RWPE1 (cell line): ENCODE measurements around the gene LMTK3.

ENCODE experiments used
- CTCF ChIA-PET: fragments of 350-600 bp; sonication (Branson Sonifier 250); formaldehyde crosslinking; extraction: SDS; loops from one replicate; lab custom pipeline; 2021; lab: Yijun Ruan, JAX
- POLR2A ChIA-PET: fragments of 400-600 bp; formaldehyde crosslinking; extraction: SDS; loops from one replicate; lab custom pipeline; 2020; ENCODE audit warnings: antibody characterized with exemption; ENCODE audit not compliant: low non-redundant PET; lab: Yijun Ruan, JAX
- DNase-seq: peaks from one replicate; pipeline ENCODE4 v3.0.0; 2012; ENCODE audit warnings: low spot score
- H3K27ac ChIP-seq: fragments of 450-650 bp; 2 replicates; pipeline ENCODE4 v1.5.1; 2017
- TF ChIP-seq, protein P1 (sequence below): fragments of 450-650 bp; conservative IDR thresholded peaks from 2 replicates; pipeline ENCODE4 v1.5.1; 2017; ENCODE audit warnings: low read depth, mild to moderate bottlenecking

The LMTK3 gene

DNA sequence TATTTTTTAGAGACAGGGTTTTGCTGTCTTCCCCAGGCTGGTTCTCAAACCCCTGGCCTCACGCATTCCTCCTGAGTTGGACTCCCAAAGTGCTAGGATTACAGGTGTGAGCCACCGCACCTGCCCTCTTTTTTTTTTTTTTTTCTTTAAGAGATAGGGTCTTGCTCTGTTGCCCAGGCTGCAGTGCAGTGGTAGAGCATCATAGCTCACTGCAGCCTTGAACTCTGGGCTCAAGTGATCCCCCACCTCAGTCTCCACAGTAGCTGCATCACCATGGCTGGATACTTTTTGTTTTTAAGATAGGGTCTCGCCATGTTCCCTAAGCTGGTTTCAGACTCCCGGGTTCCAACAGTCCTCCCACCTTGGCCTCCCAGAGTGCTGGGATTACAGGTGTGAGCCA, 54.8 kb downstream of the LMTK3 start:
- no peak for DNase-seq
- TF ChIP-seq, protein P1, sequence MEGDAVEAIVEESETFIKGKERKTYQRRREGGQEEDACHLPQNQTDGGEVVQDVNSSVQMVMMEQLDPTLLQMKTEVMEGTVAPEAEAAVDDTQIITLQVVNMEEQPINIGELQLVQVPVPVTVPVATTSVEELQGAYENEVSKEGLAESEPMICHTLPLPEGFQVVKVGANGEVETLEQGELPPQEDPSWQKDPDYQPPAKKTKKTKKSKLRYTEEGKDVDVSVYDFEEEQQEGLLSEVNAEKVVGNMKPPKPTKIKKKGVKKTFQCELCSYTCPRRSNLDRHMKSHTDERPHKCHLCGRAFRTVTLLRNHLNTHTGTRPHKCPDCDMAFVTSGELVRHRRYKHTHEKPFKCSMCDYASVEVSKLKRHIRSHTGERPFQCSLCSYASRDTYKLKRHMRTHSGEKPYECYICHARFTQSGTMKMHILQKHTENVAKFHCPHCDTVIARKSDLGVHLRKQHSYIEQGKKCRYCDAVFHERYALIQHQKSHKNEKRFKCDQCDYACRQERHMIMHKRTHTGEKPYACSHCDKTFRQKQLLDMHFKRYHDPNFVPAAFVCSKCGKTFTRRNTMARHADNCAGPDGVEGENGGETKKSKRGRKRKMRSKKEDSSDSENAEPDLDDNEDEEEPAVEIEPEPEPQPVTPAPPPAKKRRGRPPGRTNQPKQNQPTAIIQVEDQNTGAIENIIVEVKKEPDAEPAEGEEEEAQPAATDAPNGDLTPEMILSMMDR = no peak
- POLR2A ChIA-PET = no interaction called here

GRCh38 chr19:48455908-48456562, 55.6 kb downstream of the LMTK3 start:
- CTCF ChIA-PET = interaction anchor here (0.7 kb wide), 1 partner anchor 139 kb away, joined by 3 read pairs; no protein-coding TSS in a partner anchor
- TF ChIP-seq, protein P1 = no peak
- POLR2A ChIA-PET = interaction anchor here (0.6 kb wide), 1 partner anchor 9 kb away, joined by 3 read pairs; no protein-coding TSS in a partner anchor
- H3K27ac ChIP-seq = peak overlapping the region; percentile 15
- no peak for DNase-seq

More for the DNA sequence above, 54.8 kb downstream of the LMTK3 start:
- no peak overlapping the region; the same call in 1 of the 2 replicates for H3K27ac ChIP-seq
- CTCF ChIA-PET = interaction anchor here (0.6 kb wide), 1 partner anchor 922 kb away, joined by 3 read pairs; no protein-coding TSS in a partner anchor

DNA sequence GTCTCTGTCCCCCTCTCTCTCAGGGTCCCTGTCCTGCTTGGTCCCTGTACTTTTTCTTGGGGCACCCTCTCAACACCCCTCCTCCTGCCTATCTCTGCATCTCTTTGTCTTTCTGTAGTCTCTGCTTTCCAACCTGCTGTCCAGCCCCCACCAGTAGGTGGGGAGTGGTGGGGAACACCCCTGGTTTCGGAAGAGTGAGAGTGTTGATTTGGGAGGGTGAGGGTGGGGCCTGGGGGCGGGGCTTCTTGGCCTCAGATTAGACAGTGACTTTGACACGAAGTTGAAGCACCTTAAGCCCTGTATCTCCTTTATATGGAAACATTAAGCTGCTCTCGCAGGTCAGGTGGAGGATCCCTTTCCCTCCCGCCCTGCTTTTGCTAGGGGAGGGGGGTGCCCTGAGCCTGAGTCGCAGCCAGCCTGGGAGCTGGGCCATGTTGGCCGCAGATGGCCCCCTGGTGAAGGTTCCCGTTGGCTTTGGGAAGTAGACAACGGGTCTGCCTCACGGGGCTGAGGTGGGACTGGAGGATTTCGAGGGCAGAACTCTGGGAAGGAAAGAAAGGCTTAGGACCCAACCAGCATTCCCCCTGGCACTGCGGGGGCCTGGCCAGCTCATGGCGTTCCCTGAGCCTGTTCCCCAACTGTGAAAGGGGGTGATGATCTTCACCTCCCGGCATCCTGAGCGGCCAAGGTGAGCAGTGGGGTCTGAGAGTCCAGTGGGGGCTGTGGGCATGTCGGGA, 56.3 kb downstream of the LMTK3 start, which contains the start of gene KCNJ14:
TSS of gene KCNJ14 (plus strand) at position 404 of the 737 bp plus-strand sequence. CDS start 6,151 bp downstream, outside the sequence.
- H3K27ac ChIP-seq = peak within 1 kb of the TSS; percentile 15
- DNase-seq = no peak
- ChIA-PET CTCF (interaction anchor here (0.7 kb wide), 1 partner anchor 140 kb away, joined by 3 read pairs; no protein-coding TSS in a partner anchor), POLR2A (interaction anchor here (0.6 kb wide), 1 partner anchor 8 kb away, joined by 3 read pairs; no protein-coding TSS in a partner anchor)
- TF ChIP-seq, protein P1 = no peak

DNA sequence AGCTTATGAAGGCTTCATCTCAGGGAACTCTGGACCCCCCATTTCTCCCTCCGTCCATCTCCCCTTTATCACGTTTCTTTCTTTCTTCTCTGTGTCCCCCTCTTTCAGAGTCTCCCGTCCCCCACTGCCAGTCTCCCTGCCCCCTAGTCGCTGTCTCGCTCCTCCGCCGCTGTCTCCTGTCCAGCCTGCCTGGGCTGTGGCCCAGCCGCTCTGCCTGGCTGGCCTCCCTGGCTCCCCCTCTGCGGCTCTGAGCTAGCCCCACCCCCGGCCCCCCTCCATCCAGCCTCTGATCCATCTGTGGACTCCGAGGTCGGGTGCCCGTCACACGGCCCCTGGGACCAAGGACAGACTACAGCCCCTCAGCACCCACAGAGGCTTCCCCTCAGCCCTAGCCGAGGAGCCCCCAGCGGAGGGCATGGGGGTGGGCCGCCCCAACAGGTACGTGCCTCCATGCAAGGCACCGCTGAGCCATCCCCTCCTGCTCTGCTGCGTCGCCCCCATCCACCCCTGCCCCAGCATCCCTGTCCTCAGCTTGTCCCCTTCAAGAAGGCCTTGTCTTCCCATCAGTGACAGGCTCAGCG, 57.4 kb downstream of the LMTK3 start:
- ChIA-PET CTCF (interaction anchor here (0.7 kb wide), 1 partner anchor 106 kb away, joined by 5 read pairs; no protein-coding TSS in a partner anchor), POLR2A (no interaction called here)
- TF ChIP-seq, protein P1 = no peak
- no peak for DNase-seq
- peak overlapping the region; percentile 28 for H3K27ac ChIP-seq

GRCh38 chr19:48452289-48453190, 59.1 kb downstream of the LMTK3 start:
- TF ChIP-seq, protein P1 = no peak
- peak overlapping the region; percentile 28 for H3K27ac ChIP-seq
- ChIA-PET CTCF (no interaction called here), POLR2A (no interaction called here)
- no peak for DNase-seq
